Colon (tissue), 2 donors: ENCODE data around the gene NKX2-4.

ENCODE experiments used
- FAIRE-seq: peaks from 2 replicates; lab custom pipeline; 2012; peaks lifted over from hg19 to GRCh38; lab: Jason Lieb, UNC
- donor health status: control.
- donor health status: control.

The NKX2-4 gene

GRCh38 chr20:21360705-21361104 is 36.6 kb downstream of the NKX2-4 start:
- FAIRE-seq, result no peak

DNA sequence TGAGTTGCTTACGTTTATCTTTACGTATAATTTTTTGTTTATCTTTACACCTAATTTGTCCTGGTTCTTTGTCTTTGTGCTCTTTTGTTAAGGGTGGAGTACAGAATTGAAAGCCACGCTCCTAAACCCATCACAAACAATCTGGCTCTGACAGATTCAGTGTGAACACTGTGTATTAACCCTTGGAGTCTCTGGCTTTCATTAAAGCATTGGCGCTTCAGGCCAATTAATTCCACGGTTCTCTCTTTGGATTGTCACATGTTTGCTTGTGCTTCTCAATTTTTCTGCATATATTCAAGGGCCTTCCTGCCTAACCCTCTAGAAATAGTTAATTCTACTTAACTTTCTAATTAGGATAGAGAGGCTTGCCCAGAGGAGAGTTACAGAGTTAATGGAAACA is 38.6 kb downstream of the NKX2-4 start:
- no peak for FAIRE-seq

- no peak for FAIRE-seq
Measured at GRCh38 chr20:21357844-21358243, 39.5 kb downstream of the NKX2-4 start.

GRCh38 chr20:21356386-21356785 is 40.9 kb downstream of the NKX2-4 start:
- no peak for FAIRE-seq

DNA sequence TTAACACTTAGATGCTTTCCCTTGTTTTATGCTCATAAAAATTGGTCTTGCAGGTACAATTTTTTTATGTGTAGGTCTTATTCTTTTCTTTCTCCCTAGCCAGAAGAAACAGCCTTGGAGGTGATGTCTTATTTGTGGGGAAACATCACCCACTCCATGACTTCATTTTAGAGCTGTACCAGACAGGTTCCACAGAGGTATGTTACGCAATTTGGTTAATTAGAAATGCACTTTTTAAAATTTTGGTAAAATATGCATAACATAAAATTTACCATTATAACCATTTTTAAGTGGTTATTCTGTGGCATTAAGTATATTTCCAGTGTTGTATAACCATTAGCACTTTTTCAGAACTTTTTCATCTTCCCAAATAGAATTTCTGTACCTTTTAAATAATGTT is 41.3 kb downstream of the NKX2-4 start:
- no peak for FAIRE-seq

DNA sequence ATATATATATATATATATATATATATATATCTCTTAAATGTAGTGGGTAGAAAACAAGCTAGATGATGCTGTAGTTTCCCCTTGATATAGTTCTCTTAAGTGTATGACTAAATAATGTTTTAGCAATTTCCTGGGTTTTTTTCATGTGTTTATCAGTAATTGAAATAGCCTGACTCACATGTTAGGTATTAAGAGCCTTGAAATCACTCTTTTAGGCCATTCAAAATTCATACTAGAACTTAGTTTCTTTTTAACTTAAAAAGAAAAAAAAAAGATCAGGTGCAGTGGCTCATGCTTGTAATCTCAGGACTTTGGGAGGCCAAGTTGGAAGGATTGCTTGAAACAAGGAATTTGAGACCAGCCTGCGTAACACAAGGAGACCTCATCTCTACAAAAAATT is 44.1 kb downstream of the NKX2-4 start:
- no peak for FAIRE-seq

- no peak for FAIRE-seq
Measured at GRCh38 chr20:21352703-21353102, 44.6 kb downstream of the NKX2-4 start.
